T-helper 17 cell (primary cell): Measurements from ENCODE around the gene FGF11. TPM values are rescaled to one million over a fixed set of nuclear protein-coding genes. Genes with fewer than 3 reads are reported as not detected.

Experiments used
- ATAC-seq: fragments of 150-1000 bp; cut with Tn5 transposase; 2 replicates; pipeline ENCODE4 v1.10.0; 2021; ENCODE audit warnings: mild to moderate bottlenecking, moderate library complexity
- DNase-seq, 3 donors: peaks; one replicate each; pipeline versions ENCODE4 v3.0.0 to v3.0.0-alpha.2; 2020 to 2021
- H3K9me3 ChIP-seq: one replicate; pipeline ENCODE4 v1.7.0; 2013; ENCODE audit warnings: low read length, mild to moderate bottlenecking; ENCODE audit not compliant: control insufficient read depth, poor library complexity, severe bottlenecking
- H3K27ac Mint-ChIP-seq: one replicate; pipeline ENCODE4 v1.8.0; 2022; ENCODE audit warnings: mild to moderate bottlenecking, moderate library complexity, mixed read lengths
- H3K27me3 Mint-ChIP-seq: one replicate; pipeline ENCODE4 v1.8.0; 2022; ENCODE audit warnings: mixed read lengths
- H3K36me3 Mint-ChIP-seq: one replicate; pipeline ENCODE4 v1.8.0; 2022; ENCODE audit warnings: low read depth, mixed read lengths
- H3K4me1 Mint-ChIP-seq: one replicate; pipeline ENCODE4 v1.8.0; 2022; ENCODE audit warnings: mild to moderate bottlenecking, mixed read lengths
- H3K4me3 Mint-ChIP-seq: one replicate; pipeline ENCODE4 v1.8.0; 2022; ENCODE audit warnings: mild to moderate bottlenecking, moderate library complexity, mixed read lengths
- total RNA-seq, 4 donors: library from RNA in 2 of 4; stranded (reverse) in 2 of 4; gene quantifications; one replicate each; pipeline ENCODE4 v1.2.3 and lab custom pipeline; 2022 to 2026

Gene FGF11
- total RNA-seq, 2 donors from 2014 or later: 2.0 to 2.6 TPM

DNA sequence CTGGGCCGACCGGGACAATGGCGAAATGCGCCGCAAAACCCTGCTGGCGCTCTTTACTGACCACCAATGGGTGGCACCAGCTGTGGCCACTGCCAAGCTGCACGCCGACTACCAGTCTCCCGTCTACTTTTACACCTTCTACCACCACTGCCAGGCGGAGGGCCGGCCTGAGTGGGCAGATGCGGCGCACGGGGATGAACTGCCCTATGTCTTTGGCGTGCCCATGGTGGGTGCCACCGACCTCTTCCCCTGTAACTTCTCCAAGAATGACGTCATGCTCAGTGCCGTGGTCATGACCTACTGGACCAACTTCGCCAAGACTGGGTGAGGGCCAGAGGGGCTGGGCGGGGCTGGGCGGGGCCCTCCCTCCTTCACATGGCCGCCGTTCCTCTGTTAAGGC is 23.5 kb upstream of the FGF11 start:
- DNase-seq (no peak), ATAC-seq (no peak)
- no peaks in the 10 kb centered on the region for H3K9me3 ChIP-seq
- H3K4me1 Mint-ChIP-seq: peaks cover 9% of the 10 kb centered on the region
- no peaks in the 10 kb centered on the region for H3K36me3 Mint-ChIP-seq
- H3K27ac Mint-ChIP-seq: no peak overlapping the region
- H3K27me3 Mint-ChIP-seq: peaks cover 6% of the 10 kb centered on the region
- H3K4me3 Mint-ChIP-seq: no peak overlapping the region

DNA sequence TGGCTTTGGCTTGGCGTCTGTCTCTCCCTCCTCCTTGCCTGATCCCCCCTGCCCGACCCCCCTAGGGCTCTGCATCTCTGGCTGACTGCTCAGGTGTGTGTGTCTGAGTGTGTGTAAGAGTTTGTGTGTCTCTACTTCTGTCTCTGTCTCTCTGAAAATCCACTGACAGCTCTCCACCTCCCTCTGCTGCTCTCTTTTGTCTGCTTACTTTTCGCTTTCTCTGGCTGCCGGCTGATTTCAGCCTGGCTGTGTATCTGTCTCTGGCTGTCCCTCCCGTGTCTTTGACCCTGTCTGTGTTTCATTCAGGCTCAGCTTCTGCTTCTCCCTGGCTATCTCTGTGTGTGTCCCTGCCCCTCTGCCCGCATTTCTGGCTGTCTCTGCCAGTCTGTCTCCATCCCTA is 23.0 kb upstream of the FGF11 start:
- ATAC-seq (no peak), DNase-seq (no peak)
- Mint-ChIP-seq H3K27ac (no peak overlapping the region), H3K36me3 (no peaks in the 10 kb centered on the region), H3K27me3 (peaks cover 6% of the 10 kb centered on the region), H3K4me3 (no peak overlapping the region), H3K4me1 (peaks cover 9% of the 10 kb centered on the region)
- no peaks in the 10 kb centered on the region for H3K9me3 ChIP-seq

DNA sequence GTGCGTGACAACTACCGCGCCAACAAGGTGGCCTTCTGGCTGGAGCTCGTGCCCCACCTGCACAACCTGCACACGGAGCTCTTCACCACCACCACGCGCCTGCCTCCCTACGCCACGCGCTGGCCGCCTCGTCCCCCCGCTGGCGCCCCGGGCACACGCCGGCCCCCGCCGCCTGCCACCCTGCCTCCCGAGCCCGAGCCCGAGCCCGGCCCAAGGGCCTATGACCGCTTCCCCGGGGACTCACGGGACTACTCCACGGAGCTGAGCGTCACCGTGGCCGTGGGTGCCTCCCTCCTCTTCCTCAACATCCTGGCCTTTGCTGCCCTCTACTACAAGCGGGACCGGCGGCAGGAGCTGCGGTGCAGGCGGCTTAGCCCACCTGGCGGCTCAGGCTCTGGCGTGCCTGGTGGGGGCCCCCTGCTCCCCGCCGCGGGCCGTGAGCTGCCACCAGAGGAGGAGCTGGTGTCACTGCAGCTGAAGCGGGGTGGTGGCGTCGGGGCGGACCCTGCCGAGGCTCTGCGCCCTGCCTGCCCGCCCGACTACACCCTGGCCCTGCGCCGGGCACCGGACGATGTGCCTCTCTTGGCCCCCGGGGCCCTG is 22.2 kb upstream of the FGF11 start:
- H3K9me3 ChIP-seq: no peaks in the 10 kb centered on the region
- Mint-ChIP-seq H3K27me3 (peaks cover 6% of the 10 kb centered on the region), H3K27ac (no peak overlapping the region), H3K4me3 (no peak overlapping the region), H3K4me1 (peaks cover 9% of the 10 kb centered on the region), H3K36me3 (no peaks in the 10 kb centered on the region)
- ATAC-seq: no peak
- DNase-seq: no peak

DNA sequence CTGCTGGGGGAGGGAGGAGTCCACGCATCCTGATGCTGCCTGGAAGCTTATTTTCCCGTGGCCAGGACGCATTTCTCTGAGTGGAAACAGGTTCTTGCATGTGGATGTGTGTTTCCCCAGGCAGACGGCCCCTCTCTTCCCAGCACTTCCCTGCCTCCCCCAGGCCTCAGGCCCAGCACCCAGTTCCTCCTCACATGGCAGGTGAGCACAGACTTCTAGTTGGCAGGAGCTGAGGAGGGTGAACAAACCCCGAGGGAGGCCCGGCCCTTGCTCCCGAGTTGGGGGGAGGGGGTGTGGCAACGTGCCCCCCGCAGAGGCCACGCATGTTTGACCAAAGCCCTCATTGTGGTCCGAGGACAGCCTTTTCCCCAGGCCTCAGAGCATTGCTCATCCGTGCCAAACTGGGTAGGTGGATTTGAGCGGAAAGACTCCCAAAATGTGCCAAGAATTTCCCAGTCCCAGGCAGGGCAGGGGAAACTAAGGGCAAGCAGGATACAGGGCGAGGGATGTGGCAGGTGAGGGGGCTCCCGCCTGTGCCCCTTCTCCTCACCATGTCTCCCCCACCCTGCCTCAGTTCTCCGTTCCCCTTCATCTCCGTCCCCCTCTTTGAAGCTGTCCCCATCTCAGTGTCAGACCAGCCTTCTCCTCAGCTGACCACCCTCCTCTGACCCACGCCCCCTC is 20.7 kb upstream of the FGF11 start:
- H3K4me3 Mint-ChIP-seq: no peak overlapping the region
- H3K4me1 Mint-ChIP-seq: peaks cover 6% of the 10 kb centered on the region
- H3K36me3 Mint-ChIP-seq: no peaks in the 10 kb centered on the region
- H3K9me3 ChIP-seq: no peaks in the 10 kb centered on the region
- H3K27me3 Mint-ChIP-seq: peaks cover 6% of the 10 kb centered on the region
- no peak for DNase-seq
- ATAC-seq: no peak
- H3K27ac Mint-ChIP-seq: no peak overlapping the region

DNA sequence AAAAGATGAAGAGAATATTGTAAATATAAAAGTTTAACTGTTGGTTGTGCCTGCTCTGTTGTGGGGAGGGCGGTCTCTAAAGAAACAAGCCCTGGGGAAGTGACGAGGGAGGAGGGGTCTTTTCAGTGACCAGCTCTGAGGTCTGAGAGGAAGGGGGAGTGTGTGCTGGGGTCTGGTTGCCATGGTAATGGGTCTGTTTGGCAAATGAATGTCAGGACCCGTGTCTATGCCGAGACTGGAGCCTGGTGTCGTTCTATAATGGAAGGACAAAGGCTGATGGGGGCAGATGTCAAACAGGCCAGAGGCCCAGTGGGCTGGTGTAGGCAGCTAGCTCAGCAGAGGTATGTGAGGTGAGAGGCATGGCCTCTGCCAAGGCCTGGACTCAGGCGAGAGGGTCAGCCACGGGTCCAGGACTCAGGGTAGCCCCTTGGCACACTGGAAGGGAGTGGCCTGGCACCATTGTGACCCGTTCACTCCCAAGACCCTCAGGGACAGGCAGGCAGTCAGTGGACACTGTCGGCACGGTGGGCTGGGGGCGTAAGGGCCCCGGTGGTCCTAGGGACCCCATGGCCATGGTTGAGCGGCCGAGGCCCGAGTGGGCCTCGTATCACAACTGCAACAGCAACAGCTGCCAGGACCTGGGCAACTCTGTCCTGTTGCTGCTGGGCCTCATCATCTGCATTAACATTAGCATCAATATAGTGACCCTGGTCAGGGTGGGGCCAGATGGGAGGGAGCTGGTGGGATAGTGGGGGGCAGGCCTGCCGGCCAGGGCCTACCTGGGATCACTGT is 19.3 kb upstream of the FGF11 start, which contains the start of gene SPEM1:
Gene SPEM1, plus strand, starts transcription at position 506 of the 792 bp plus-strand sequence. Its CDS starts 61 bp downstream, at position 567.
- H3K27ac Mint-ChIP-seq: no peak within 1 kb of the TSS
- no peaks in the 10 kb centered on the region for H3K36me3 Mint-ChIP-seq

DNA sequence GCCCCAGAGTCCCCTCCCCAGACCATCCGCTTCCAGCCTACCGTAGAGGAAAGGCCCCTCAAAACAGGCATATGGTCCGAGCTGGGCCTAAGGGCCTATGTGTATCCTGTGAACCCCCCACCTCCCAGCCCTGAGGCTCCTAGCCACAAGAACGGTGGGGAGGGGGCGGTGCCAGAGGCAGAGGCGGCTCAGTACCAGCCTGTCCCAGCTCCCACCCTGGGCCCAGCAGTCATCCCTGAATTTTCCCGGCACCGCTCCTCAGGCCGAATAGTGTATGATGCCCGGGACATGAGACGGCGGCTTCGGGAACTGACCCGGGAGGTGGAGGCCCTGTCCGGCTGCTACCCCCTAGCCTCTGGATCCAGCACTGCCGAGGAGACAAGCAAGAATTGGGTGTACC is 18.1 kb upstream of the FGF11 start:
- DNase-seq (no peak), ATAC-seq (no peak)
- Mint-ChIP-seq H3K27me3 (peaks cover 6% of the 10 kb centered on the region), H3K4me1 (peaks cover 6% of the 10 kb centered on the region), H3K27ac (no peak overlapping the region), H3K4me3 (no peak overlapping the region), H3K36me3 (no peaks in the 10 kb centered on the region)
- no peaks in the 10 kb centered on the region for H3K9me3 ChIP-seq

More for the DNA sequence above, 19.3 kb upstream of the FGF11 start, which contains the start of gene SPEM1:
- H3K4me3 Mint-ChIP-seq: no peak within 1 kb of the TSS
- no peak for DNase-seq
- ATAC-seq: no peak
- no peaks in the 10 kb centered on the region for H3K9me3 ChIP-seq
- H3K4me1 Mint-ChIP-seq: peaks cover 6% of the 10 kb centered on the region
- peaks cover 6% of the 10 kb centered on the region for H3K27me3 Mint-ChIP-seq

DNA sequence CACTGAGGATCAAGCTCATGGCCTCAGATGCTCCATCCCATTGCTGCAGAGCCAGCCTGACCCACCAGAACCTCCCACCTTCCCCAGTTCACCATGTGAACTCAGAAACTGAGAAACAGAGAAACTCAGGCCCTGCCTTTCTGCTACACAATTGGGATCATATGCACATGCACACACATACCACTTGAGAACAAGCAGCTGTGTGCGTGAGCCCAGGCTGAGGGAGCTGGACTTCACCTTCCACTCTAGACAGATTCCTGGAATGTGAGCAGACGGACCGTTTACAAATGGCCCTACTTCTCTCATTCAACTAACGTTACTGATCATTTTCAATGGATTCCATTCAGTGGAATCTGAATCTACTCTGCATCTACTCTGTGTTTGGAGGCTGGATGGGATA is 15.6 kb upstream of the FGF11 start:
- no peak overlapping the region for H3K4me3 Mint-ChIP-seq
- H3K27me3 Mint-ChIP-seq: peaks cover 6% of the 10 kb centered on the region
- H3K4me1 Mint-ChIP-seq: peaks cover 4% of the 10 kb centered on the region
- H3K36me3 Mint-ChIP-seq: no peaks in the 10 kb centered on the region
- no peaks in the 10 kb centered on the region for H3K9me3 ChIP-seq
- no peak for DNase-seq
- ATAC-seq: no peak
- H3K27ac Mint-ChIP-seq: no peak overlapping the region

DNA sequence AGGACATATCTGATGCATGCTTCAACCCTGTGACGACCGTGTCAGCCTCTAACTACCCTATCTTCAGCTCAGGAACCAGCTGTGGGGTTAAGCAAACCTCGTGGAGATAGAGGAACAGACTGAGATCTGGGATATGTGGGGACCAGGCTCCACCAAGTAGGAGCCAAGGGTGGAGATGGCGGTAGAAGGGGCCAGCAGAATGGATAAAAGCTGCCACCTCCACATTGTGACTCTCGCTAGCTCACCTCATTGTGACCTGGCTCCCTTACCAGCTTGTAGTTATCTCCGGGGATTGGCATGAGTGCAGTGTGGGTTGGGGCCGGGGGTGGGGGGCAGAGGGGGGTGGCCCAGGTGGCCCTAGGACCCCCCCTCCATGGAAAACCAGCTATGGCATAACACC is 14.0 kb upstream of the FGF11 start, which contains the start of gene SPEM2:
Gene SPEM2, plus strand, starts transcription at position 301 of the 400 bp plus-strand sequence. Its CDS starts 73 bp downstream, at position 374.
- ATAC-seq (no peak), DNase-seq (no peak)
- Mint-ChIP-seq H3K4me3 (no peak within 1 kb of the TSS), H3K27ac (no peak within 1 kb of the TSS), H3K27me3 (no peaks in the 10 kb centered on the region), H3K4me1 (no peaks in the 10 kb centered on the region), H3K36me3 (no peaks in the 10 kb centered on the region)
- no peaks in the 10 kb centered on the region for H3K9me3 ChIP-seq

DNA sequence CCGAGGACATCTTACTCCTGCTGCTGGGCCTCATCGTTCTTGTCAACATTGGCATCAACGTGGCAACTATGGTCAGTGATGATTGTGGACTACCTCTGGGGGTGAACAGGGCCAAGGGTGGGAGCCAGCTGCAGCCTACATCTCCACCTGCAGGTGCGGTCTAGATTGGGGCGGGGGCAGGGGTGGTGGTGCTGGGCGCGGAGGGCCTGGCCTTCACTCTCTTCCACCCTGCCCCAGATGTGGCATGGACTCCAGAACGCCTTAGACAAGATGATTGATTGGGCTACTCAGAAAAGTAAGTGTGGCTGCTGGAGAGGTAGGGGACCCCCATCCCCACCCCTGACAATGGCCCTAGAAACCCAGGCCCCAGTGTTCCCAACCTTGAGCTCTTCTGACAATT is 13.6 kb upstream of the FGF11 start:
- Mint-ChIP-seq H3K27ac (no peak overlapping the region), H3K27me3 (no peaks in the 10 kb centered on the region), H3K4me1 (no peaks in the 10 kb centered on the region)

DNA sequence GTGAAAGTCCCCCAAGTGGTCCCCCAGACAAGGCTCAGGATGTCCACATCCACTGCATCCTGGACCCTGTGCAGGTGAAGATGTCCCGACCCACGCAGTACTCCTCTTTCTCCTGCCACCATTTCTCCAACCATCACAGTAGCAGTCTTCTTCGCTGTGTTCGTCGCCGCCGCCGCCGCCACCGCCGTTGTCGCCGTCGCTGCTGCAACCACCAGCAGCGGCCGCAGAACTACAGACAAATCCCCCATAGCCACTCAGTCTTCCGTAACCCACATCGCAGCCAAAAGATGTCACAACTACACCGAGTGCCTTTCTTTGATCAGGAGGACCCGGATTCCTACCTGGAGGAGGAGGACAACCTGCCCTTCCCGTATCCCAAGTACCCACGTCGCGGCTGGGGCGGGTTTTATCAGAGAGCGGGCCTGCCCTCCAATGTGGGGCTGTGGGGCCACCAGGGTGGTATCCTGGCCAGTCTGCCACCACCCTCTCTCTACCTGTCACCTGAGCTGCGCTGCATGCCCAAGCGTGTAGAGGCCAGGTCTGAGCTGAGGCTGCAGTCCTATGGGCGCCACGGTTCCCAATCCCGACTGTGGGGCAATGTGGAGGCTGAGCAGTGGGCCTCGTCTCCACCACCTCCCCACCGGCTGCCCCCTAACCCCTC is 13.0 kb upstream of the FGF11 start:
- DNase-seq (no peak), ATAC-seq (no peak)
- no peaks in the 10 kb centered on the region for H3K4me1 Mint-ChIP-seq
- H3K27ac Mint-ChIP-seq: no peak overlapping the region
- H3K4me3 Mint-ChIP-seq: no peak overlapping the region
- no peaks in the 10 kb centered on the region for H3K9me3 ChIP-seq
- H3K36me3 Mint-ChIP-seq: no peaks in the 10 kb centered on the region
- H3K27me3 Mint-ChIP-seq: no peaks in the 10 kb centered on the region

More for the DNA sequence above, 13.6 kb upstream of the FGF11 start:
- H3K9me3 ChIP-seq: no peaks in the 10 kb centered on the region
- Mint-ChIP-seq H3K4me3 (no peak overlapping the region), H3K36me3 (no peaks in the 10 kb centered on the region)
- DNase-seq (no peak), ATAC-seq (no peak)

DNA sequence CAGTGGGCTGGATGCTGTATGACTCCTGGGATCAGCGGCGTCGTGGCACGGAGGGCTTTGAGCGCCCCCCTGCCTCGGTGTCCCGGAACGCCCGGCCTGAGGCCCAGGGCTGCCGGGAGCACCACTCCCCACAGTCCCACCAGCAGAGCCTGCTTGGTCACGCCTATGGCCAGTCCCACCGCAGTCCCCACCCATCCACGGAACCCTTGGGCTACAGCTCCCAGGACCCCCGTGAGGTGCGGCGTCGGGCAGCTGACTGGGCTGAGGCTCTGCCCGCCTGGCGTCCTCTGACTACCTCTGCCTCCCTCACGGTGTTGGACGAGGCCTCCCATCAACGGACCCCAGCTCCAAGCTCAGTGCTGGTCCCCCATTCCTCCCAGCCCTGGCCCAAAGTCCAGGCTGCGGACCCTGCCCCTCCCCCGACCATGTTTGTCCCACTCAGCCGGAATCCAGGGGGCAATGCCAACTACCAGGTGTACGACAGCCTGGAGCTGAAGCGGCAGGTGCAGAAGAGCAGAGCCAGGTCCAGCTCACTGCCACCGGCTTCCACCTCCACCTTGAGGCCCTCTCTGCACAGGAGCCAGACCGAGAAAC is 12.3 kb upstream of the FGF11 start:
- H3K27me3 Mint-ChIP-seq: no peaks in the 10 kb centered on the region
- no peak for DNase-seq
- H3K4me3 Mint-ChIP-seq: no peak overlapping the region
- no peak for ATAC-seq
- H3K36me3 Mint-ChIP-seq: no peaks in the 10 kb centered on the region
- H3K27ac Mint-ChIP-seq: no peak overlapping the region
- no peaks in the 10 kb centered on the region for H3K4me1 Mint-ChIP-seq
- no peaks in the 10 kb centered on the region for H3K9me3 ChIP-seq

DNA sequence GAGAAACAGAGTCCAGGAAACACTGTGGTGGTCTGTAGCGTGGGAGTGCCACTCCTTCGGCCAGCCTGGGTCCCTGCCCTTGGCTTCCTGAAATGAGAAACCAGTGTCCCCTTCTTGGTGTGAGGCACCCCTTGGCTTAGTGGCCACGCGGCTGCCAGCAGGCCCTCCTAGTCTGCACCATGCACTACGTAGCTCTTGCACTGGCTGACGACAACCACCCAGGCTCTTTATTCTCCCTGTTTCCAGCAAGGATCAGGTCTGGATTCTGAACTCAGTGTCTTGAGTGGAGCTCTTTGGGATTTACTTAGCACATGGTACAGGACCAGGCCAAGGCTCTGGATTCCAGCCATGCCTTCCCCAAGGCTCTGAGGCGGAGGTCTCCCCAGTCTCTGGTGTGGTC is 11.8 kb upstream of the FGF11 start:
- no peaks in the 10 kb centered on the region for H3K36me3 Mint-ChIP-seq
- no peaks in the 10 kb centered on the region for H3K4me1 Mint-ChIP-seq
- ATAC-seq (no peak), DNase-seq (no peak)
- H3K9me3 ChIP-seq: no peaks in the 10 kb centered on the region
- H3K4me3 Mint-ChIP-seq: no peak overlapping the region
- H3K27me3 Mint-ChIP-seq: no peaks in the 10 kb centered on the region
- no peak overlapping the region for H3K27ac Mint-ChIP-seq

DNA sequence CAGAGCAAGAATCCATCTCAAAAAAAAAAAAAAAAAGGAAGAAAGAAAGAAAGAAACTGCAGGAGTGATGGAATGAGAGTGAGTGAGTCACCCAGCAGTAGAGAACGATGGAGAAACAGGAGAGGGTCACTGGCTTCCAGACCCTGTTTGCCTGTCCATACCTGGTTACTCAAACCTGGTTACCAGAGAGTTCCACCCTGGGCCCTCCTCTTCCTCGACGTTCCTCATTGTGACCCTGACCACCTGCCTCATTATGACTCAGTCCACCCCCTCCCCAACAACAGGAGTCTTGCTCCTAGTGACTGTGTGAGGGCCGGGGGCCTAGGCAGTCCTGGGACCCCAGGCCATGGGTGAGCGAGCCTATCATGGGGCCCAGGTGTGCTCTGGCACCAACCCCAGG is 10.8 kb upstream of the FGF11 start, which contains the start of gene SPEM3:
Gene SPEM3, plus strand, starts transcription at position 301 of the 400 bp plus-strand sequence. Its CDS starts 46 bp downstream, at position 347.
- Mint-ChIP-seq H3K27me3 (no peaks in the 10 kb centered on the region), H3K36me3 (no peaks in the 10 kb centered on the region), H3K4me3 (no peak within 1 kb of the TSS), H3K27ac (no peak within 1 kb of the TSS), H3K4me1 (no peaks in the 10 kb centered on the region)
- no peaks in the 10 kb centered on the region for H3K9me3 ChIP-seq
- DNase-seq (no peak), ATAC-seq (no peak)
